SK-N-SH treated with all-trans-retinoic acid at 6 μM for 48 hours (cell line): ENCODE results near the gene IL17RA.

Experiments
- ATAC-seq: fragments of 200-7000 bp; cut with Tn5 transposase; 3 replicates; pipeline ENCODE4 v1.9.1; 2020; ENCODE audit warnings: mild to moderate bottlenecking, moderate library complexity
- ARNTL ChIP-seq: fragments of 450-650 bp; formaldehyde crosslinking; IDR thresholded peaks from 2 replicates; pipeline ENCODE4 v1.5.0; 2020; ENCODE audit warnings: low read depth, mild to moderate bottlenecking, moderate library complexity, borderline replicate concordance
- BACH2 ChIP-seq: fragments of 250-450 bp; sonication (Bioruptor Pico); IDR thresholded peaks from 2 replicates; pipeline ENCODE4 v1.9.0; 2021; ENCODE audit warnings: mild to moderate bottlenecking, borderline replicate concordance
- CREB5 ChIP-seq: fragments of 250-450 bp; sonication (Bioruptor Pico); IDR thresholded peaks from 2 replicates; pipeline ENCODE4 v1.5.1; 2020; ENCODE audit warnings: low read depth, mild to moderate bottlenecking, moderate library complexity
- CSDC2 ChIP-seq: fragments of 250-450 bp; sonication (Bioruptor Pico); IDR thresholded peaks from 2 replicates; pipeline ENCODE4 v1.5.0; 2020; ENCODE audit warnings: mild to moderate bottlenecking, moderate library complexity
- CSRNP3 ChIP-seq: fragments of 250-450 bp; sonication (Bioruptor Pico); IDR thresholded peaks from 2 replicates; pipeline ENCODE4 v1.5.1; 2021; ENCODE audit warnings: mild to moderate bottlenecking, moderate library complexity
- ESRRG ChIP-seq: fragments of 250-450 bp; sonication (Bioruptor Pico); IDR thresholded peaks from 2 replicates; pipeline ENCODE4 v1.6.1; 2021; ENCODE audit warnings: mild to moderate bottlenecking
- GLIS3 ChIP-seq: fragments of 250-450 bp; sonication (Bioruptor Pico); IDR thresholded peaks from 2 replicates; pipeline ENCODE4 v1.5.0; 2020; ENCODE audit warnings: mild to moderate bottlenecking, moderate library complexity
- ISL1 ChIP-seq: fragments of 250-450 bp; sonication (Bioruptor Pico); IDR thresholded peaks from 2 replicates; pipeline ENCODE4 v2.1.2; 2022; ENCODE audit warnings: mild to moderate bottlenecking, moderate library complexity
- OSR1 ChIP-seq: fragments of 250-450 bp; sonication (Bioruptor Pico); IDR thresholded peaks from 2 replicates; pipeline ENCODE4 v1.8.0; 2022; ENCODE audit warnings: moderate library complexity, mild to moderate bottlenecking, inconsistent platforms
- PATZ1 ChIP-seq: fragments of 250-450 bp; sonication (Bioruptor Pico); IDR thresholded peaks from 2 replicates; pipeline ENCODE4 v1.8.0; 2020; ENCODE audit warnings: mild to moderate bottlenecking, moderate library complexity, borderline replicate concordance
- POU6F1 ChIP-seq: fragments of 250-450 bp; sonication (Bioruptor Pico); IDR thresholded peaks from 2 replicates; pipeline ENCODE4 v1.8.0; 2021; ENCODE audit warnings: low read depth, mild to moderate bottlenecking, moderate library complexity, borderline replicate concordance
- PPARA ChIP-seq: fragments of 250-450 bp; sonication (Bioruptor Pico); IDR thresholded peaks from 2 replicates; pipeline ENCODE4 v1.5.0; 2020; ENCODE audit warnings: mild to moderate bottlenecking, borderline replicate concordance
- RARB ChIP-seq: fragments of 250-450 bp; sonication (Bioruptor Pico); IDR thresholded peaks from 2 replicates; pipeline ENCODE4 v1.8.0; 2021; ENCODE audit warnings: mild to moderate bottlenecking, moderate library complexity
- SNAI2 ChIP-seq: fragments of 250-450 bp; sonication (Bioruptor Pico); IDR thresholded peaks from 2 replicates; pipeline ENCODE4 v1.5.0; 2020; ENCODE audit warnings: mild to moderate bottlenecking, moderate library complexity
- TCF4 ChIP-seq: fragments of 250-450 bp; sonication (Bioruptor Pico); IDR thresholded peaks from 2 replicates; pipeline ENCODE4 v1.8.0; 2021; ENCODE audit warnings: mild to moderate bottlenecking, moderate library complexity, borderline replicate concordance
- TOX ChIP-seq: fragments of 250-450 bp; sonication (Bioruptor Pico); IDR thresholded peaks from 2 replicates; pipeline ENCODE4 v1.8.0; 2021; ENCODE audit warnings: mild to moderate bottlenecking, moderate library complexity, borderline replicate concordance
- ZC3H10 ChIP-seq: fragments of 250-450 bp; sonication (Bioruptor Pico); IDR thresholded peaks from 2 replicates; pipeline ENCODE4 v1.5.1; 2021; ENCODE audit warnings: mild to moderate bottlenecking, moderate library complexity
- ZFP3 ChIP-seq: fragments of 250-450 bp; sonication (Bioruptor Pico); IDR thresholded peaks from 2 replicates; pipeline ENCODE4 v1.5.0; 2020; ENCODE audit warnings: mild to moderate bottlenecking, moderate library complexity
- ZFP30 ChIP-seq: fragments of 450-650 bp; formaldehyde crosslinking; IDR thresholded peaks from 2 replicates; pipeline ENCODE4 v1.5.0; 2022; ENCODE audit warnings: mild to moderate bottlenecking, moderate library complexity
- ZNF565 ChIP-seq: fragments of 450-650 bp; formaldehyde crosslinking; conservative IDR thresholded peaks from 2 replicates; pipeline ENCODE4 v1.5.0; 2020; ENCODE audit warnings: low read depth, mild to moderate bottlenecking, moderate library complexity
- ZNF70 ChIP-seq: fragments of 450-650 bp; formaldehyde crosslinking; IDR thresholded peaks from 2 replicates; pipeline ENCODE4 v1.5.0; 2020; ENCODE audit warnings: mild to moderate bottlenecking, moderate library complexity
- ZNF8 ChIP-seq: fragments of 450-650 bp; formaldehyde crosslinking; IDR thresholded peaks from 2 replicates; pipeline ENCODE4 v1.5.0; 2020; ENCODE audit warnings: mild to moderate bottlenecking, moderate library complexity

The IL17RA gene

GRCh38 chr22:17132112-17132511 is 47.3 kb downstream of the IL17RA start:
- no peak for ATAC-seq
- TF ChIP-seq TOX (CRISPR knock-in tag) = no peak
- no peak for TF ChIP-seq ARNTL (CRISPR knock-in tag)
- TF ChIP-seq ZNF8 = no peak

- ATAC-seq = no peak
- no peak for TF ChIP-seq PATZ1 (CRISPR knock-in tag)
- TF ChIP-seq OSR1 (CRISPR knock-in tag) = no peak
- no peak for TF ChIP-seq ESRRG (CRISPR knock-in tag)
- no peak for TF ChIP-seq ZNF8
- no peak for TF ChIP-seq ZFP30 (CRISPR knock-in tag)
- TF ChIP-seq TOX (CRISPR knock-in tag) = no peak
- no peak for TF ChIP-seq RARB (CRISPR knock-in tag)
- TF ChIP-seq POU6F1 (CRISPR knock-in tag) = no peak
- no peak for TF ChIP-seq GLIS3
- no peak for TF ChIP-seq ZNF70 (CRISPR knock-in tag)
- TF ChIP-seq ISL1 (CRISPR knock-in tag) = no peak
- no peak for TF ChIP-seq CREB5 (CRISPR knock-in tag)
- no peak for TF ChIP-seq TCF4
- no peak for TF ChIP-seq CSDC2 (CRISPR knock-in tag)
- TF ChIP-seq CSRNP3 (CRISPR knock-in tag) = no peak
- TF ChIP-seq, all 23 proteins: peak for 0
Measured at GRCh38 chr22:17133137-17133536, 48.3 kb downstream of the IL17RA start.

- no peak for ATAC-seq
- TF ChIP-seq ZC3H10 (CRISPR knock-in tag) (no peak), ARNTL (CRISPR knock-in tag) (no peak), CSDC2 (CRISPR knock-in tag) (no peak), ZFP30 (CRISPR knock-in tag) (no peak), SNAI2 (no peak), ZFP3 (CRISPR knock-in tag) (no peak), POU6F1 (CRISPR knock-in tag) (no peak), RARB (CRISPR knock-in tag) (no peak), CREB5 (CRISPR knock-in tag) (no peak), TCF4 (no peak)
Measured at GRCh38 chr22:17135153-17135760, 50.5 kb downstream of the IL17RA start.

- no peak for ATAC-seq
- TF ChIP-seq CSRNP3 (CRISPR knock-in tag) = no peak
- TF ChIP-seq BACH2 (CRISPR knock-in tag) = no peak
- no peak for TF ChIP-seq PPARA (CRISPR knock-in tag)
- no peak for TF ChIP-seq ZNF70 (CRISPR knock-in tag)
- TF ChIP-seq ZNF8 = no peak
- no peak for TF ChIP-seq PATZ1 (CRISPR knock-in tag)
- TF ChIP-seq OSR1 (CRISPR knock-in tag) = no peak
- no peak for TF ChIP-seq ZFP3 (CRISPR knock-in tag)
- no peak for TF ChIP-seq ZNF565 (CRISPR knock-in tag)
- no peak for TF ChIP-seq RARB (CRISPR knock-in tag)
- no peak for TF ChIP-seq ESRRG (CRISPR knock-in tag)
- no peak for TF ChIP-seq CSDC2 (CRISPR knock-in tag)
- TF ChIP-seq ISL1 (CRISPR knock-in tag) = no peak
- no peak for TF ChIP-seq ARNTL (CRISPR knock-in tag)
Measured at GRCh38 chr22:17137170-17137569, 52.4 kb downstream of the IL17RA start.
